Mammary epithelial cell (primary cell): Measurements from ENCODE around the gene NACA2.
"Not testable (repeated sequence)": the region's sequence is repeated elsewhere in the genome, so short reads cannot be mapped to it uniquely, and the experiment has no call there.

ENCODE experiments used
- EZH2 ChIP-seq: IDR thresholded peaks from 2 replicates; pipeline ENCODE4 v1.6.1; 2012; ENCODE audit warnings: low read length, inconsistent platforms, borderline replicate concordance
- TF ChIP-seq, protein P1 (sequence below), 2 donors: IDR thresholded peaks in 1 of 2; conservative IDR thresholded peaks in 1 of 2; 2 replicates each; pipeline ENCODE4 v1.5.1; 2011 to 2012; ENCODE audit warnings: inconsistent platforms in 2 of 2, low read length in 2 of 2, mild to moderate bottlenecking in 2 of 2, control low read depth in 1 of 2, low read depth in 1 of 2; ENCODE audit not compliant: insufficient read depth in 1 of 2; ENCODE audit errors: extremely low read depth in 1 of 2

DNA sequence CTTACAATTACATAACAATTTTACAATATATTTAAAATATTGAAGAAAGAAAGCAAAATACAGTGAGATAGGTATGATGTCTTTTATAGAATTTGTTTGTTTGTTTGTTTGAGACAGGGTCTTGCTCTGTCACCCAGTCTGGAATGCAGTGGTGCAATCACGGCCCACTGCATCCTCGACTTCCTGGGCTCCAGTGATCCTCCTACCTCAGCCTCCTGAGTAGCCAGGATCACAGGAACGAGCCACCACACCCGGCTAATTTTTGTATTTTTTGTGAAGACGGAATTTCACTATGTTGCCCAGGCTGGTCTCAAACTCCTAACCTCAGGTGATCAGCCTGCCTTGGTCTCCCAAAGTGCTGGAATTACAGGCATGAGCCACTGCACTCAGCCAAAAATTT, 21.5 kb downstream of the NACA2 start:
- TF ChIP-seq, protein P1, sequence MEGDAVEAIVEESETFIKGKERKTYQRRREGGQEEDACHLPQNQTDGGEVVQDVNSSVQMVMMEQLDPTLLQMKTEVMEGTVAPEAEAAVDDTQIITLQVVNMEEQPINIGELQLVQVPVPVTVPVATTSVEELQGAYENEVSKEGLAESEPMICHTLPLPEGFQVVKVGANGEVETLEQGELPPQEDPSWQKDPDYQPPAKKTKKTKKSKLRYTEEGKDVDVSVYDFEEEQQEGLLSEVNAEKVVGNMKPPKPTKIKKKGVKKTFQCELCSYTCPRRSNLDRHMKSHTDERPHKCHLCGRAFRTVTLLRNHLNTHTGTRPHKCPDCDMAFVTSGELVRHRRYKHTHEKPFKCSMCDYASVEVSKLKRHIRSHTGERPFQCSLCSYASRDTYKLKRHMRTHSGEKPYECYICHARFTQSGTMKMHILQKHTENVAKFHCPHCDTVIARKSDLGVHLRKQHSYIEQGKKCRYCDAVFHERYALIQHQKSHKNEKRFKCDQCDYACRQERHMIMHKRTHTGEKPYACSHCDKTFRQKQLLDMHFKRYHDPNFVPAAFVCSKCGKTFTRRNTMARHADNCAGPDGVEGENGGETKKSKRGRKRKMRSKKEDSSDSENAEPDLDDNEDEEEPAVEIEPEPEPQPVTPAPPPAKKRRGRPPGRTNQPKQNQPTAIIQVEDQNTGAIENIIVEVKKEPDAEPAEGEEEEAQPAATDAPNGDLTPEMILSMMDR (conservative IDR thresholded peaks at IDR 0.05 in 1 of 2, IDR thresholded peaks at IDR 0.05 in 1 of 2; ENCODE audit: extremely low read depth in 1 of 2, insufficient read depth in 1 of 2, low read depth in 1 of 2, low read length in 2 of 2): not testable (repeated sequence)
- TF ChIP-seq EZH2: not testable (repeated sequence)
